H1 (cell line): ENCODE results near the gene ESYT2. TPM values are rescaled to one million over a fixed set of nuclear protein-coding genes. Genes with fewer than 3 reads are reported as not detected.

Experiments
- CTCF ChIA-PET: fragments of 300-600 bp; sonication (Branson Sonifier 250); formaldehyde crosslinking; loops from one replicate; lab custom pipeline; 2021; ENCODE audit not compliant: partially characterized antibody; lab: Charles Lee
- POLR2A ChIA-PET: fragments of 300-600 bp; sonication (Branson Sonifier 250); formaldehyde crosslinking; loops from one replicate; lab custom pipeline; 2021; ENCODE audit warnings: inconsistent platforms; ENCODE audit not compliant: partially characterized antibody; lab: Charles Lee
- DNase-seq, 2 experiments: peaks; one replicate each; pipeline versions ENCODE4 v3.0.0 to v3.0.0-alpha.2; 2010 to 2022; ENCODE audit warnings: low spot score in 2 of 2, low read depth in 1 of 2, mixed read lengths in 1 of 2
- FAIRE-seq: peaks from 2 replicates; lab custom pipeline; 2011; peaks lifted over from hg19 to GRCh38; lab: Jason Lieb, UNC
- H2AFZ ChIP-seq: 2 replicates; pipeline ENCODE4 v1.8.1; 2012; ENCODE audit warnings: low read length, inconsistent platforms
- H2AK5ac ChIP-seq: 2 replicates; pipeline ENCODE4 v1.6.1; 2013; ENCODE audit warnings: low read depth, low read length
- H2BK120ac ChIP-seq: replicated peaks from 2 replicates; pipeline ENCODE3; 2013; ENCODE audit warnings: low read depth, low read length, inconsistent platforms
- H2BK12ac ChIP-seq: 2 replicates; pipeline ENCODE4 v1.6.1; 2013; ENCODE audit warnings: low read depth, low read length
- H2BK15ac ChIP-seq: 2 replicates; pipeline ENCODE4 v1.6.1; 2013; ENCODE audit warnings: low read length
- H2BK20ac ChIP-seq: 2 replicates; pipeline ENCODE4 v1.6.1; 2013; ENCODE audit warnings: low read length
- H2BK5ac ChIP-seq: 2 replicates; pipeline ENCODE4 v1.6.1; 2013; ENCODE audit warnings: low read depth, low read length
- H3K14ac ChIP-seq: 2 replicates; pipeline ENCODE4 v1.6.1; 2013; ENCODE audit warnings: inconsistent platforms; ENCODE audit not compliant: insufficient read length
- H3K18ac ChIP-seq: 2 replicates; pipeline ENCODE4 v1.6.1; 2013; ENCODE audit warnings: low read length; ENCODE audit errors: extremely low read depth
- H3K23ac ChIP-seq: 2 replicates; pipeline ENCODE4 v1.6.1; 2013; ENCODE audit warnings: inconsistent platforms; ENCODE audit not compliant: insufficient read length
- H3K23me2 ChIP-seq: 2 replicates; pipeline ENCODE4 v1.6.1; 2013; ENCODE audit warnings: low read depth, low read length
- H3K27ac ChIP-seq: 2 replicates; pipeline ENCODE4 v1.6.1; 2011; ENCODE audit warnings: low read depth, low read length, inconsistent platforms
- H3K27me3 ChIP-seq, 4 experiments: replicated peaks in 1 of 4; 1 replicate in 1 of 4; 2 replicates in 3 of 4; pipeline versions ENCODE4 v1.6.1 to v1.8.1; 2011 to 2013; ENCODE audit warnings: low read length in 3 of 4, mild to moderate bottlenecking in 3 of 4, inconsistent platforms in 2 of 4, mixed read lengths in 2 of 4, moderate library complexity in 1 of 4; ENCODE audit not compliant: control insufficient read depth in 3 of 4, insufficient read depth in 3 of 4; ENCODE audit errors: extremely low read depth in 1 of 4
- H3K36me3 ChIP-seq, 4 experiments: 2 replicates each; pipeline versions ENCODE4 v1.6.1 to v1.8.1; 2011 to 2013; ENCODE audit warnings: mild to moderate bottlenecking in 4 of 4, low read length in 3 of 4, moderate library complexity in 2 of 4, control low read depth in 1 of 4, inconsistent platforms in 1 of 4; ENCODE audit not compliant: insufficient read depth in 4 of 4, control insufficient read depth in 2 of 4
- H3K4ac ChIP-seq: replicated peaks from 2 replicates; pipeline ENCODE3; 2013; ENCODE audit warnings: low read length, low read depth, mixed read lengths, inconsistent platforms; ENCODE audit not compliant: insufficient read length
- H3K4me1 ChIP-seq, 4 experiments: replicated peaks in 1 of 4; 1 replicate in 1 of 4; 2 replicates in 3 of 4; pipeline versions ENCODE4 v1.6.1 to v1.8.1; 2011 to 2013; ENCODE audit warnings: low read length in 3 of 4, inconsistent platforms in 2 of 4, mixed read lengths in 1 of 4; ENCODE audit not compliant: insufficient read depth in 4 of 4, control insufficient read depth in 3 of 4
- H3K4me2 ChIP-seq, 2 experiments: 2 replicates each; pipeline versions ENCODE4 v1.6.1 to v1.8.1; 2011 to 2013; ENCODE audit warnings: low read depth in 2 of 2, low read length in 2 of 2, control low read depth in 1 of 2, inconsistent platforms in 1 of 2, mild to moderate bottlenecking in 1 of 2; ENCODE audit not compliant: insufficient read depth in 1 of 2
- H3K4me3 ChIP-seq, 4 experiments: fragments of 200-600, 300-600 bp in 1 of 4; sonication (generic), shearing (Covaris generic), sonication (Bioruptor Twin) in 1 of 4; 2 replicates each; pipeline versions ENCODE4 v1.5.1 to v1.8.1; 2011 to 2016; ENCODE audit warnings: low read length in 4 of 4, low read depth in 3 of 4, control low read depth in 2 of 4, inconsistent platforms in 2 of 4, mild to moderate bottlenecking in 2 of 4, mixed read lengths in 1 of 4, moderate library complexity in 1 of 4; ENCODE audit not compliant: insufficient read depth in 2 of 4; ENCODE audit errors: extremely low read depth in 1 of 4
- H3K56ac ChIP-seq: replicated peaks from 2 replicates; pipeline ENCODE3; 2013; ENCODE audit warnings: low read depth, mild to moderate bottlenecking, mixed read lengths, low read length, inconsistent platforms; ENCODE audit not compliant: insufficient read length
- H3K79me1 ChIP-seq: 2 replicates; pipeline ENCODE4 v1.6.1; 2013; ENCODE audit warnings: low read depth, low read length, control low read depth
- H3K79me2 ChIP-seq, 2 experiments: 2 replicates each; pipeline versions ENCODE4 v1.6.1 to v1.8.1; 2012 to 2013; ENCODE audit warnings: low read length in 2 of 2, mild to moderate bottlenecking in 2 of 2, inconsistent platforms in 1 of 2; ENCODE audit not compliant: insufficient read depth in 2 of 2, control insufficient read depth in 1 of 2
- H3K9ac ChIP-seq, 4 experiments: replicated peaks in 1 of 4; 1 replicate in 1 of 4; 2 replicates in 3 of 4; pipeline versions ENCODE4 v1.6.1 to v1.8.1; 2011 to 2013; ENCODE audit warnings: low read depth in 3 of 4, low read length in 3 of 4, control low read depth in 2 of 4, mild to moderate bottlenecking in 2 of 4, moderate library complexity in 2 of 4, inconsistent platforms in 1 of 4; ENCODE audit errors: extremely low read depth in 1 of 4
- H3K9me3 ChIP-seq, 2 experiments: 2 replicates each; pipeline versions ENCODE4 v1.6.1 to v1.8.1; 2012 to 2013; ENCODE audit warnings: mild to moderate bottlenecking in 2 of 2, moderate library complexity in 2 of 2, control low read depth in 1 of 2, inconsistent platforms in 1 of 2, low read depth in 1 of 2, low read length in 1 of 2, mixed read lengths in 1 of 2; ENCODE audit not compliant: insufficient read depth in 2 of 2
- H4K20me1 ChIP-seq, 2 experiments: replicated peaks in 1 of 2; 2 replicates each; pipeline versions ENCODE3 to v1.8.1; 2011 to 2013; ENCODE audit warnings: inconsistent platforms in 2 of 2, low read length in 2 of 2, mild to moderate bottlenecking in 1 of 2; ENCODE audit not compliant: insufficient read depth in 2 of 2, control insufficient read depth in 1 of 2
- H4K5ac ChIP-seq: 2 replicates; pipeline ENCODE4 v1.6.1; 2013; ENCODE audit warnings: low read length, low read depth, mixed read lengths, inconsistent platforms; ENCODE audit not compliant: insufficient read length
- H4K8ac ChIP-seq: 2 replicates; pipeline ENCODE4 v1.8.0; 2013; ENCODE audit warnings: mild to moderate bottlenecking, moderate library complexity, low read length, inconsistent platforms; ENCODE audit not compliant: insufficient read depth; ENCODE audit errors: extremely low read depth
- H4K91ac ChIP-seq: replicated peaks from 2 replicates; pipeline ENCODE3; 2013; ENCODE audit warnings: low read length, mixed read lengths, inconsistent platforms; ENCODE audit not compliant: insufficient read length
- BACH1 ChIP-seq: IDR thresholded peaks from 2 replicates; pipeline ENCODE4 v1.6.1; 2012; ENCODE audit warnings: low read length, improper control_type of control experiment
- CHD1 ChIP-seq: IDR thresholded peaks from 2 replicates; pipeline ENCODE4 v1.6.1; 2012; ENCODE audit warnings: low read depth, low read length, improper control_type of control experiment
- HDAC6 ChIP-seq: IDR thresholded peaks from one replicate; pipeline ENCODE4 v1.7.1; 2012; ENCODE audit warnings: low read depth, mild to moderate bottlenecking, inconsistent platforms, low read length, moderate library complexity
- NRF1 ChIP-seq: IDR thresholded peaks from 2 replicates; pipeline ENCODE4 v1.6.1; 2011; ENCODE audit warnings: mild to moderate bottlenecking, low read depth, low read length, improper control_type of control experiment
- PHF8 ChIP-seq: fragments of 200-600 bp; sonication (generic); conservative IDR thresholded peaks from 2 replicates; pipeline ENCODE4 v1.7.1; 2012; ENCODE audit warnings: low read depth, mild to moderate bottlenecking, inconsistent platforms, low read length, moderate library complexity
- POLR2AphosphoS5 ChIP-seq: IDR thresholded peaks from 2 replicates; pipeline ENCODE4 v1.6.1; 2011; ENCODE audit warnings: low read depth, low read length
- RAD21 ChIP-seq, 2 experiments: IDR thresholded peaks in 1 of 2; conservative IDR thresholded peaks in 1 of 2; 2 replicates each; pipeline ENCODE4 v1.6.1; 2011; ENCODE audit warnings: low read depth in 2 of 2, low read length in 2 of 2, improper control_type of control experiment in 1 of 2, inconsistent platforms in 1 of 2, mild to moderate bottlenecking in 1 of 2, moderate library complexity in 1 of 2
- SAP30 ChIP-seq: fragments of 300-600 bp; sonication (generic); IDR thresholded peaks from 2 replicates; pipeline ENCODE4 v1.7.1; 2012; ENCODE audit warnings: low read length, moderate library complexity, mild to moderate bottlenecking, inconsistent platforms; ENCODE audit not compliant: insufficient read depth, insufficient replicate concordance
- YY1 ChIP-seq: IDR thresholded peaks from 2 replicates; pipeline ENCODE4 v1.6.1; 2011; ENCODE audit warnings: low read depth, mild to moderate bottlenecking, low read length
- WGBS, 2 experiments: shearing (Covaris generic) in 1 of 2; methylation state at CpG; one replicate each; pipeline versions ENCODE4 v1.1.6 to v1.1.7; 2013 to 2015; ENCODE audit warnings: low lambda C conversion rate in 2 of 2, mixed read lengths in 2 of 2, inconsistent platforms in 1 of 2, low coverage in 1 of 2, missing lambda C conversion rate in 1 of 2; ENCODE audit not compliant: insufficient replicate concordance in 2 of 2, insufficient coverage in 1 of 2, insufficient read length in 1 of 2; ENCODE audit errors: extremely low coverage in 1 of 2, missing lambda C conversion rate in 1 of 2; 5-methylcytosine and 5-hydroxymethylcytosine counted together
- polyA plus RNA-seq, 7 experiments: library from polyadenylated mRNA; depleted of rRNA in 3 of 7; stranded (reverse) in 5 of 7; unstranded in 2 of 7; fragments of >200 nt in 5 of 7; fragments of 200-250 nt in 2 of 7; gene quantifications; 1 replicate in 5 of 7; 2 replicates in 1 of 7; 4 replicates in 1 of 7; pipeline versions ENCODE4 v1.2.1 to v1.2.3, GENCODE V29; 2011 to 2013; ENCODE audit warnings: missing spikeins in 2 of 7, mixed read lengths in 2 of 7
- total RNA-seq: library from RNA; stranded (reverse); fragmentation: NEBNext Ultra II Directional; extraction: Animal tissue kit (Norgen Biotek cat#: 25700); gene quantifications from 2 replicates; pipeline ENCODE4 v1.2.1, GENCODE V29; 2021
- TF ChIP-seq, protein P1 (sequence below): IDR thresholded peaks from 2 replicates; pipeline ENCODE4 v1.6.1; 2011; ENCODE audit warnings: low read depth, mild to moderate bottlenecking, low read length; ENCODE audit not compliant: insufficient read depth
- TF ChIP-seq, protein P2 (sequence below), 3 experiments: IDR thresholded peaks; 1 replicate in 2 of 3; 2 replicates in 1 of 3; pipeline versions ENCODE4 v1.5.1 to v1.6.1; 2011; ENCODE audit warnings: low read length in 3 of 3, mild to moderate bottlenecking in 3 of 3, inconsistent platforms in 2 of 3, low read depth in 1 of 3, moderate library complexity in 1 of 3; ENCODE audit not compliant: insufficient read depth in 1 of 3; ENCODE audit errors: control extremely low read depth in 1 of 3

ESYT2 gene
- total and polyA plus RNA-seq, 2 of the 8 experiments (the other 6 are each of a cell fraction or from before 2014, with no cell fraction given), result 27.0 to 37.5 TPM

DNA sequence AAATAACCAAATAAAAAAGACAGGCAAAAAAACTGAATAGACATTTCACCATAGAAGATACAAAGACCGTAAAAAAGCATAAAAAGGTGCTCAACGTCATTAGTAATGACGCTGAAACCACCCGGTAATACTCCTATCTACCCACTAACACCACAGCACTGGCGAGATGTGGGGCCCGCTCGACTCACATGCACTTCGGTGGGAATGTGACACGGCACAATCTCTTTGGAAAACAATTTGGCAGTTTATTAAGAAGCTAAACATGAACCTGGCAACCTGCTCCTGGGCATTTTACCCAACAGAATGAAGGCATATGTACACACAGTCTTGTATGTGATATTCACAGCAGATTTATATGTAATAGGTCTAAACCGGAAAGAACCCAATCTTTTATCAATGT is 81.9 kb downstream of the ESYT2 start:
- Histone ChIP-seq H2BK5ac (no peak overlapping the region), H3K79me2 (no peaks in the 10 kb centered on the region), H3K27me3 (no peaks in the 10 kb centered on the region), H3K23ac (no peak overlapping the region), H4K20me1 (peaks cover 0 to 2% of the 10 kb centered on the region in 2 experiments), H3K56ac (no peak overlapping the region), H3K4me3 (no peak overlapping the region), H2AFZ (no peak overlapping the region), H4K5ac (no peak overlapping the region), H3K4ac (no peak overlapping the region), H2BK120ac (no peak overlapping the region), H4K91ac (no peak overlapping the region), H3K14ac (no peak overlapping the region), H2BK20ac (no peak overlapping the region), H4K8ac (no peak overlapping the region), H2BK15ac (no peak overlapping the region), H3K4me1 (no peaks in the 10 kb centered on the region), H2BK12ac (no peak overlapping the region), H3K9me3 (no peaks in the 10 kb centered on the region), H3K23me2 (no peaks in the 10 kb centered on the region), H3K79me1 (no peaks in the 10 kb centered on the region), H3K18ac (no peak overlapping the region), H3K27ac (no peak overlapping the region), H3K9ac (no peak overlapping the region), H3K36me3 (peaks cover 1 to 19% (median 4%) of the 10 kb centered on the region in 4 experiments; a peak in 7 of 8 replicates), H2AK5ac (no peak overlapping the region), H3K4me2 (no peak overlapping the region)
- ChIA-PET CTCF (interaction anchor here (1.2 to 3.6 kb wide), 2 partner anchors 14 to 15 kb away, joined by 4 to 13 read pairs; no protein-coding TSS in a partner anchor), POLR2A (no interaction called here)
- DNase-seq (no peak), FAIRE-seq (no peak)
- 96% methylated on average over 10 of the region's 10 CpGs; no CpG with 5 or more reads in 1 of the 2 experiments for WGBS, 2 experiments
- no peak for TF ChIP-seq HDAC6
- TF ChIP-seq NRF1, result no peak
- TF ChIP-seq, protein P1, sequence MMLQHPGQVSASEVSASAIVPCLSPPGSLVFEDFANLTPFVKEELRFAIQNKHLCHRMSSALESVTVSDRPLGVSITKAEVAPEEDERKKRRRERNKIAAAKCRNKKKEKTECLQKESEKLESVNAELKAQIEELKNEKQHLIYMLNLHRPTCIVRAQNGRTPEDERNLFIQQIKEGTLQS, result no peak
- no peak for TF ChIP-seq RAD21 (IDR thresholded peaks at IDR 0.05 in 1 of 2, conservative IDR thresholded peaks at IDR 0.05 in 1 of 2; ENCODE audit: low read depth in 2 of 2, low read length in 2 of 2)
- TF ChIP-seq BACH1, result no peak
- TF ChIP-seq, protein P2, sequence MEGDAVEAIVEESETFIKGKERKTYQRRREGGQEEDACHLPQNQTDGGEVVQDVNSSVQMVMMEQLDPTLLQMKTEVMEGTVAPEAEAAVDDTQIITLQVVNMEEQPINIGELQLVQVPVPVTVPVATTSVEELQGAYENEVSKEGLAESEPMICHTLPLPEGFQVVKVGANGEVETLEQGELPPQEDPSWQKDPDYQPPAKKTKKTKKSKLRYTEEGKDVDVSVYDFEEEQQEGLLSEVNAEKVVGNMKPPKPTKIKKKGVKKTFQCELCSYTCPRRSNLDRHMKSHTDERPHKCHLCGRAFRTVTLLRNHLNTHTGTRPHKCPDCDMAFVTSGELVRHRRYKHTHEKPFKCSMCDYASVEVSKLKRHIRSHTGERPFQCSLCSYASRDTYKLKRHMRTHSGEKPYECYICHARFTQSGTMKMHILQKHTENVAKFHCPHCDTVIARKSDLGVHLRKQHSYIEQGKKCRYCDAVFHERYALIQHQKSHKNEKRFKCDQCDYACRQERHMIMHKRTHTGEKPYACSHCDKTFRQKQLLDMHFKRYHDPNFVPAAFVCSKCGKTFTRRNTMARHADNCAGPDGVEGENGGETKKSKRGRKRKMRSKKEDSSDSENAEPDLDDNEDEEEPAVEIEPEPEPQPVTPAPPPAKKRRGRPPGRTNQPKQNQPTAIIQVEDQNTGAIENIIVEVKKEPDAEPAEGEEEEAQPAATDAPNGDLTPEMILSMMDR (IDR thresholded peaks at IDR 0.05; ENCODE audit: control extremely low read depth in 1 of 3, insufficient read depth in 1 of 3, low read depth in 1 of 3, low read length in 3 of 3), result no peak
- TF ChIP-seq YY1, result no peak
- TF ChIP-seq SAP30, result no peak
- TF ChIP-seq CHD1, result no peak
- no peak for TF ChIP-seq POLR2AphosphoS5
- TF ChIP-seq PHF8, result no peak
